GM21786 (cell line): ENCODE measurements around the gene OPRD1.
"Not testable (repeated sequence)": the region's sequence is repeated elsewhere in the genome, so short reads cannot be mapped to it uniquely, and the experiment has no call there.

Experiments used
- ATAC-seq: cut with Tn5 transposase; IDR thresholded peaks from one replicate; pipeline ENCODE4 v1.9.1; 2021; ENCODE audit not compliant: unreplicated experiment

The OPRD1 gene

DNA sequence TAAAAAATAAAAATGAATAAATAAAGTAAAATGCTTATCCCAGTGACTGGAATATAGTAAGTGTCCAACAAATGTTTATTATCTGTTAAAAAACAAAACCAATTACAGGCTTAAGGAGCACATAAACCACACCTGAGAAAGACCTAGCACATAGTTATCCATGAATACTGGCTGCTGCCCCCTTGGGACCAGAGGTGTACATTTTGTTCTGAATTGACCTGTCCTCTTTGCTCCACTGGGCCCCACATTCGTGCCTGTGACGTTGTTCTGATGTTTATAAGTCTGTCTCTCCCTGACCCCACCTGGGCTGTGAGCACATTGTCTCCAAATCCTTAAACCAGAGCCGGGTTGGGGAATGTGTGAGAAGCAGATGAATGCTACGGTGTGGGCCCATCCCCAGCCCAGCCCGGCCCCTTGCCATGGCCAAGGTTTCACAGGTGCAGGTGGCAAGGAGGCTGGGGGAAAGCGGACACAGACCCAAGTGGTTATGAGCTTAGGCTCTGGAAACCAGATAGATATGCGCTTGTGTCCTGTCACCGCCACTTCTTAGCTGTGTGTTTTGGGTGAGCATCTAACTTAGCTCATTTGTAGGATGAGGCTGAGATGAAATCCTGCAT, 29.1 kb downstream of the OPRD1 start:
- ATAC-seq = no peak

DNA sequence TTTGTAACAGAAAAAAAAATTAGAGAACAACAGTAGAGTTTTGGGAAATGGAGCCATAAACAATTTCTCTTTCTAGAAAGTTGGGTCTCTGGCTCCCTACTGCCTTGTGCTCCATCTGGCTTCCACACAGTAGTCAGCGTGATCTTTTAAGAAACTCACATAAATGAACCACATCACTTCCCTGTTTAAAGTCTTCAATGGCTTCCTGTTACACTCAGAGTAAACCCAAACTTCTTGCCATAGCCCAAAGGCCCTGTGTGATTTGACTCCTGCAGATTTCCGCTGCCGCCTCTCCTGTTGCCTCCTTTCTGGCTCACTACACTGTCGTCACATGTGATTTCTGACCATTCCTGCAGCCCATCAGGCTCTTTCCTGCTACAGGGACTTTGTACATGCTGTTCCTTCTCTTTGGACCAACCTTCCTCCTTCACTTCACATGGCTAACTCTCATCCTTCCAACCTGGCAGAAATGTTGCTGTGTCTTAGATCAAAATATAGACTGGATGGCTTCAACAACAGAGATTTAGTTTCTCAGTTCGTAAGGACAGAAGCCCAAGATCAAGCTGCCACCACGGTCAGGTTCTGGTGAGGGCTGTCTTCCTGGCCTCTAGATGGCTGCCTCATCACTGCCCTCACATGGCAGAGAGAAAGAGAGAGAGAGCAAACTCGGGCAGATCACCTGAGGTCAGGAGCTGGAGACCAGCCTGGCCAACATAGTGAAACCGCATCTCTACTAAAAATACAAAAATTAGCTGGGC, 34.0 kb downstream of the OPRD1 start:
- ATAC-seq = no peak

DNA sequence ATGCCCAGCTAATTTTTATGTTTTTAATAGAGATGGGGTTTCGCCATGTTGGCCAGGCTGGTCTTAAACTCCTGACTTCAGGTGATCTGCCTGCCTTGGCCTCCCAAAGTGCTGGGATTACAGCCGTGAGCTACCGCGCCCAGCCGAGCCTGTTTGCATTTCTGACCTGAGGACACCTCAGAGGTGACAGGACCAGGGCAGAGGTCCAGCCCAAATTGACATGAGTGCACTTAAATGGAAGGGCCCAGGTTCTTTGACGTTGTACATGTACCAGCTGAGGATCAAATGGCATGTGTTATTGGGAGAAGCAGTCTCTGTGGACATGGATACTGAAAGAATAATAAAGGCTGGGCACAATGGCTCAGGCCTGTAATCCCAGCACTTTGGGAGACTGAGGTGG, 35.2 kb downstream of the OPRD1 start:
- ATAC-seq = not testable (repeated sequence)

DNA sequence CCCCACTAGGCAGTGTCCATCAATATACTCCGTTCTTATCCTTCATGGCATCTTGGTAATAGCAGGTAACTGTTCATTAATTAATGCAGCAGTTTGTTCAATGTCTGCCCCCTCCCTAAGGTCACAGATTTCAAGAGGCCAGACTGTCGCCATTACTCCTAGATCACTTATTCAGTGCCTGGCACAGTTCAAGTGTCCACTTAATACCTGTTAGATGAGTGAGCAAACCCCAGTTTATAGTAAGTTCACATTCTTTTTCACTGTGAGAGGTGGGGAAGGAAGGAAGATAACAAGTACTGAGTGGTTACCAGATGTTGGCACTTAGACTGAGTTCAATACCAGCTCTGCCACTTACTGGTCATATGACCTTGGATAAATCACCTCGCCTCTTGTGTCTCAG, 36.4 kb downstream of the OPRD1 start:
- no peak for ATAC-seq

DNA sequence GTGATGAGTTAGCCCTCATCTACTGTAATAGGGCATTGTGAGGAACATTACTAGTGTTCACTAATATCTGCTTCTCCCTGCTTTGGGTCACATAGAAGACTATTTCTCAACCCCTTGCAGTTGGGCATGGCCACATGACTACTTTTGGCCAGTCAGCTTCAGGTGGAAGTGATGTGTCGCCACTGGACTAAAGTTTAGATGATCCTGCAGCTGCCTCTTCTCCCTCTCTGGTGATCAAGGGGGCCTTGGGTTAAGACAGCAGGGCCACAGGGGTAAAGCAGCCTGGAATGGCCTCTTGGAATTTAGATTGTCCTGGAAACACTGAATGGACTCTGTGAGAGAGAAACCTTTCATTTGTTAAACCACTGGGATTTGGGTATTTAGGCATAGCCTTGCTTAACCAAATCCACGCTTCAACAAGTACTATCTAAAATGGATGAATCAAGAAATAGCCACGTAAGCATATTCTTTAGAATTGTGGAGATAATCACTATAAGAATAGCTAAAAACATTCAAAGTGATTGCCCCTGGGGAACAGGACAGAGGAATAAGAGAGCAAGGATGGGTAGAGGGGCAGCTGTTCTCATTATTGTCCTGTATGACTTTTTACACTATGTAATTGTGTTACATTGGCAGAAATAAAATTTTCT, 41.2 kb downstream of the OPRD1 start:
- ATAC-seq = no peak

DNA sequence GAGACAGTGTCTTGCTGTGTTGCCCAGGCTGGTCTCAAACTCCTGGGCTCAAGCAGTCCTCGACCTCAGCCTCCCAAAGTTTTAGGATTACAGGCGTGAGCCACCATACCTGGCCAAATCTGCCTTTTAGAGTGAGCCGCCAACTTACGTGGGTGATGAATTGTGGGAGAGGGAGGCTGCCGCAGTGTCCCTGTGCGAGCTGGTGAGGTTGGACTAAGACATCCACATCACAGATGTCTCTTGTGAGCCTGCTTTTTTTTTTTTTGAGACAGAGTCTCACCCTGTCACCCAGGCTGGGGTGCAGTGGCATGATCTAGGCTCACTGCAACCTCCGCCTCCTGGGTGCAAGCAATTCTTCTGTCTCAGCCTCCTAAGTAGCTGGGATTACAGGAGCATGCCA, 42.4 kb downstream of the OPRD1 start:
- ATAC-seq = not testable (repeated sequence)

DNA sequence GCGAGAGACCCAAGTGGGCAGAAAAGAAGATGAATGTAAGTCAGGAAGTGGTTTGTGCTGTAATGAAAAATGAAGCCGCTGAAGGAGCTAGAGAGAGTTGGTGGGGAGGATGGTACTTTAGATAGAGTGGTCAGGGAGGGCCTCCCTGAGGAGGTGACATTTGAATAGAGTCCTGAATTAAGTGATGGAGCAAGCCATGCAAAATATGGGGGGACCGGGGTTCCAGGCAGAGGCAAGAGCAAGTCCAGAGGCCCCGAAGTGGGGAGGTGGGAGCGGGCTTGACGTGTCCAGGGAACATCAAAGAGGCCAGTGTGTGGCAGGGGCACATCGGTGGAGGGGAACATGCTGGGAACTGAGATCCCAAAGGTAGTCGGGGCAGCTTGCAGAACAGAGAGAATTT, 43.1 kb downstream of the OPRD1 start:
- ATAC-seq = no peak

DNA sequence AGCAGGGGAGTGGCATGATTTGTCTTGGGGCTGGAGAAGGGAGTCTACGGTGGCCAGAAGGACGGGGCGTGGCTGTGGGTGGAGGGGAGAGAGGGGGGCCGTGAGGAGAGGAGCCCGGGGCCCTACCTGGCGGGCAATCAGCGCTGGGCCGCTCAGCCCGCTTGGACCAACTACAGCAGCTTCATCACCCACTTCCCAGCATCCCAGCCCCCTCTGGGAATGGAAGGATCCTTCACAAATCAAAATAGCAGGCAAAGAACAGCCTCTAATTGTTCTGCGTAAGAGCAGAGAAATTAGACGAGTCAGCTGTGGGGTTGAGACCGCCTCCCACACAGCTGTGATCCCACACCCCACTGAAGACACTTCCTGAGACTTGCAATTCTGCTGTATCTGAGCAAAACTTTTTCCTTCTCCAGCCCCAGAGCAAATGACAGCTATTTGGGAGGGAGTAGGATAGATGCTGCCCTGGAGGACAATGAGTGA, 43.5 kb downstream of the OPRD1 start:
- ATAC-seq = no peak

DNA sequence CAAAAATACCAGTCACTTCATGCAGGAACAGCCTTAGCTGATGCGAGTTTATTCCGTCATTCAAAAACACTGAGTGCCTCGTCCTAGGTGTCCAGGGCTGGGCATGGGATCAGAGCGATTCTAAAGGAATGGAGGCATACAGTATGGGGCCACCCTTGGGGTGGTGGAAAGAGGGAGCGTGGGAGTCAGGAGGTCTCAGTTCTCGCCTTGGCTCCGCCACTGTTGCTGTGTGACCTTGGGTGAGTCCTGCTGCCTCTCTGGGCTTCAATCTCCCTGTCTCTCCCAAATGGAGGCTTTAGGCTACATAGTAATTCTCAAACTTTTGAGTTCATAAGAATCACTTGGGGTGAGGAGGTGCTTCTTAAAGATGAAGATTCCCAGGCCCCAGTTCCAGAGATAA, 44.0 kb downstream of the OPRD1 start:
- ATAC-seq = no peak

DNA sequence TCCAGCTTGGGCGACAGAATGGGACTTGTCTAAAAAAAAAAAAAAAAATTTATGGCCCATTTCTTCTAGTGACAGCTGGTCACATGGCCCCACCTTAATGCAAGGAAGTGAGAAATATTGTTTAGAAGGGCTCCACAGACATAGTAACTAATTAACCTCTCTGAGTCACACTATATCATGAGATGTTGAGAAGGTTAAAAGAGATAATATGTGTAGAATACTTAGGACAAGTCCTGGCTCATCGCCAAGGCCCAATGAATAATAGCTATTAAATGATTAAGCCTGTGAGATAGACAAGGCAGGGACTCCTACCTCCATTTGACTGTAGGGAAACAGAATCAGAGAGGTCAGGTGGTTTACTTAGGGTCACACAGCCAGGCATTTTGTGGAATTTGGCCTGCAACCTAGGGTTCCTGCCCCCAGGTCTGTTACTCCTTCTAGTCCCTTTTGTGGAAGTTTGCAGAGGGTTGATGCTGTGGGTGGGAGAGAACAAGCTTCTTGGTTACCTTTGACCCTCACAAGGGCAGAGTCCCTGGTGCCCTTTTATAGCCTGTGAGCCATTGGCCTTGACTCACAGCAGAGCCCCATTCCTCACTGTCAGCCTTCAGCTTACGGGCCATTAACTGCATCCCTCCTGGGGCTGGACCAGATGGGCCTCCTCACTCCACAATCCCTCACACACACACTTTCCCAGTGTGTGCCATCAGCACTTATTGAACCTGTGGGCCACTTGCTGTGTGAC, 48.5 kb downstream of the OPRD1 start:
- ATAC-seq = no peak

DNA sequence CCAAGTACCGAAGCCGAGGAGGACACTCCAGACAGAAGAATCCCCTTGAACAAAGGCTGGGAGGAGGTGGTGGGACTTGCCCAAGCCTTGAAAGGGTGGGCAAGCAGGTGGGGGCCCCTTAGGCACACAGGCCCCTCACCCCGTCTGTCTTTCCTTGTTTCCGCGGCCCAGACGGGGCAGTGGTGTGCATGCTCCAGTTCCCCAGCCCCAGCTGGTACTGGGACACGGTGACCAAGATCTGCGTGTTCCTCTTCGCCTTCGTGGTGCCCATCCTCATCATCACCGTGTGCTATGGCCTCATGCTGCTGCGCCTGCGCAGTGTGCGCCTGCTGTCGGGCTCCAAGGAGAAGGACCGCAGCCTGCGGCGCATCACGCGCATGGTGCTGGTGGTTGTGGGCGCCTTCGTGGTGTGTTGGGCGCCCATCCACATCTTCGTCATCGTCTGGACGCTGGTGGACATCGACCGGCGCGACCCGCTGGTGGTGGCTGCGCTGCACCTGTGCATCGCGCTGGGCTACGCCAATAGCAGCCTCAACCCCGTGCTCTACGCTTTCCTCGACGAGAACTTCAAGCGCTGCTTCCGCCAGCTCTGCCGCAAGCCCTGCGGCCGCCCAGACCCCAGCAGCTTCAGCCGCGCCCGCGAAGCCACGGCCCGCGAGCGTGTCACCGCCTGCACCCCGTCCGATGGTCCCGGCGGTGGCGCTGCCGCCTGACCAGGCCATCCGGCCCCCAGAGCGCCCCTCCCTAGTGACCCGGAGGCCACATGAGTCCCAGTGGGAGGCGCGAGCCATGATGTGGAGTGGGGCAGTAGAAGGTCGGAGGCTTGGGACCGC, 50.8 kb downstream of the OPRD1 start:
- no peak for ATAC-seq

DNA sequence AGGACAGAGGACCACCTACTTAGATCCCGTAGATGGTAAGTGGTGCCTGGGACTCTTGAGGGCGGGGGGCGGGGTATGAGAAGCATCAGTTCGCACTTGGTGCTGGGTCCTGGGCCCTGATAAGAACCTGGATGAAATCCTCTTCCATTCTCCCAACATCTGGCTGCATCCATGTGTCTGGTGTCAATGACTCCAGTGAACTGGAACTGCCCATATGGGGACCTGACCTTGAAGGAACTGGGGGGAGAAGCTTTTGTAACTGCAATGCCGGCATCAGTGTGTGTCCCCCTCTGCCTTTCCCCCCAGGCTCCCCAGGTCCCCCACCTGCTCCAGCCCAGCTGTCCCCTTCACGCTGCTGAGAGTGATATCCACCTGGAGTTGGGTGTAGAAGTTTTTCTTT, 52.7 kb downstream of the OPRD1 start:
- no peak for ATAC-seq

DNA sequence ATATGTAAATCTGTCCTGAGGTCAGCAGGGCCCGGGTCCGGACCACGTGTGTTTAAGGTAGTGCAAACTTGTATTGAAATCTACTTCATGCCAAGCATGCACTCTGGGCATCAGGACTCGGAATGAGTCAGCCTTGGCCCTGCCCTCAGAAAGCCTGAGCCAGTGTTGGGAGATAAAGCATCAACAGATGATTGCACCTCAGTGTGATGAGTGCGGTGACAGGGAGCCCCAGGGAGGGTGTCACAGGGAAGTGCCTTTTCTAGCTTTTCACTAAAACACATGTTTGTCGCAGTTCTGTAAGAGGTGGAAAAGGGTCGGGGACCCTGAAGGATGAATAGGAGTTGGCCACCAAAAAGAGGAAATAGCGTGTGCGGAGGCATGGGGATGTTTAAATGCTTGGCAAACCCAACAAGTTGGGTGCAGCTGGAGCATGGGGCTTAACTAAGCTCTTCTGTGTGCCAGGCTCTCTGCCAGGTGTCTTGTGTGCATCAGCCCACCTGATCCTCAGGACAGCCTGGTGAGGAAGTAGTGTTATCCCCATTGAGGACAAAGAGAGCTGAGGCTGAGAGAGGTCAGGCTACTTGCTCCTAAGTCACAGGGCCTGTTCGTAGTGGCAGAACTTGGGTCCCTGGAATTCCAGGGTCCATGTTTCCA, 54.2 kb downstream of the OPRD1 start:
- no peak for ATAC-seq

DNA sequence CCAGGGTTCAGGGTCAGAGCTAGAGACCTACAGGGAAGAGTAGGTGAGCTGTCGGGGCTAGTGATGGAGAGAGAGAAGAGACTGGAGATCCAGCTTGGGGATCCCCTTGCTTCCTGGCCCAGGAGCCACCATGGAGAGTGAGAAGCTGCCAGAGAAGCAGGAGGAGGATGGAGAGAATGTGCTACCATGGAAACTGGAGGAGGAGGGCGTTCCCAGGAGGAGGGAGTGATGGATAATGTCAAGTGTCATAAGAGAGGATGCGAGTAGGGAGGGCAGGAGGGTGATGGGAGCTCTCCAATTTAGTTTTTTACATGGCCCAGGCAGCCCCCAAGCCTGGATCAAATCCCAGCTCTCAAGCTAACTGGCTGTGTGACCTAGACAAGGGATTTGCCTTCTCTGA, 55.9 kb downstream of the OPRD1 start:
- no peak for ATAC-seq

DNA sequence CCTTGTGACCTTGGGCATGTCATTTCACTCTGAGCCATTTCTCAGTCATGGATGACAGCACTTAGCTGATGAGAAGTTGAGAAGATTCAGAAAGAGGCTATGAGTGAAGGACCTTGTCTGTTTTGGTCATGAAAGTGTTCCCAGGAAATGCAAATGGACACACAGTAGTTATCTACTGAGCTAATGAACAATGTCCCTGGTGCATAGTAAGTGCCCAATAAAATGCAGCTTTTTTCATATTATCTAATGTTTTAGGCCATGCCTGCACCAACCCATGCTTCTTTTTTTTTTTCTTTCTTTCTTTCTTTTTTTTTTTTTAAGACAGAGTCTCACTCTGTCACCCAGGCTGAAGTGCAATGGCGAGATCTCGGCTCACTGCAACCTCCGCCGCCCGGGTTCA, 58.0 kb downstream of the OPRD1 start:
- no peak for ATAC-seq

DNA sequence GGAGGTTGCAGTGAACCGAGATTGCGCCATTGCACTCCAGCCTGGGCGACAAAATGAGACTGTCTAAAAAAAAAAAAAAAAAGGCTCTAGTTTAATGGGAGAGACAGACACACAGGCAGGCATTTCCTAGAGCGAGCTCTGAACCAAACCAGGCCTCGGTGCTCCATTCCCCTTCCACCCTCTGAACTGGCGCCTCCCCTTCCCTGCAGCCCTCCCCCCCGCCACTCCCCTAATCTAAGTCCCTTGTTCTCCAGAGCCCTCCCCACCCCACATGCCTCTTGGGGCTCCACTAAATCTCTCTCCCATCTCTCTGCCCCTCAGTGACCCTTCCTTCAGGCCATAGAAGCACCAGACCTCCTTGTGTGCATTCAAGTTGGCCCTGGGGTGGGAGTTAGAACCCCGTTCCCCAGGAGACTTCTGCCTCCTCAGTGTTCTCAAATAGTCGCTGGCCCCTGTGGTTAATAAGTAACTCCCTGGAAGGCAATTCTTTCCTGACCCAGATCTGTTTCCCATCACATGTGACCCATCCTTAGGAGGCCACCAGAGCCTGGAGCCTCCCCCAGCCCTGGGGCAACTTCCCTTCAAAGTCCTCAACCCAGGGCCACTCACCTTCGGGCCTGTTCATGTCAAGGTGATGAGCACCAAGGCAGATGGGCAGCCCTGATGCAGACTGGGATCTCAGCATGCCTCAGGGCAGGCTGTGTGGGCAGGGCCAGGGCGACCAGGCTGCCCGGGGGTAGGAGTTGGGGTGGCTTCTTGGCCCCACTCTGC, 59.8 kb downstream of the OPRD1 start:
- ATAC-seq = no peak

DNA sequence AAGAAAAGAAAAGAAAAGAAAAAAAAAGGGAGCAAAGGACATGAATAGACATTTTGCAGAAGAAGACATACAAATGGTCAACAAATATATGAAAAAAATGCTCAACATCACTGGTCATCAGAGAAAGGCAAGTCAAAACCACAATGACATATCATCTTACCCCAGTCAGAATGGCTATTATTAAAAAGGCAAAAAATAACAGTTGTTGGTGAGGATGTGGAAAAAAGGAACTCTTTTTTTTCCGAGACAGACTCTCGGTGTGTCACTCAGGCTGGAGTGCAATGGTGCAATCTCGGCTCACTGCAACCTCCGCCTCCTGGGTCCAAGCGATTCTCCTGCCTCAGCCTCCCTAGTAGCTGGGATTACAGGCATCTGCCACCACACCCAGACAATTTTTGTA, 63.2 kb downstream of the OPRD1 start:
- ATAC-seq = not testable (repeated sequence)

DNA sequence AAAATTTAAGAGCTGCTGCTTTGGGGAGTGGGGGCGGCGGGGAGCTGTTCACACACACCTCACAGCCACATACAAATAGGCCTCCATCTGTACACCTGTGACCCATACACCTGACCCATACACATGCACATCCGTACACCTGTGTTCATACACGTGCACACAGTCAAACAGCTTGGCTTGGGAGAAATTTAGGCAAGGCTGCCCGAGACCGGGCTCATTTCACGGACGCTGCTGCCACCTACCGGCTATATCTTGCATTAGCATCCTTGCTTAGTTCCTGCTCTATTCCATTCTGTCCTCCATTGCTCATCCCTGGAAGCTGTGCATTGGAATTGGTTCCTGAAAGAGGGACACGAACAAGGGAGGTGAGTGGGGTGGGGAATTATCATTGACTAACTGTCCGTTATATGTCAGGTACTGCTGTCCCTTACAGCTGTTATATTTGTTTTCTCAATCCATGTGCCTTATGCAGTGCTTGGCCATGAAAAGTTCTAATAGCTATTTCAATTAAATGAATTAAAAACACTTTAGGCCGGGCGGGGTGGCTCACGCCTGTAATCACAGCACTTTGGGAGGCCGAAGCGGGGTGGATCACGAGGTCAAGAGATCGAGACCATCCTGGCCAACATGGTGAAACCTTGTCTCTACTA, 65.3 kb downstream of the OPRD1 start:
- ATAC-seq = no peak

DNA sequence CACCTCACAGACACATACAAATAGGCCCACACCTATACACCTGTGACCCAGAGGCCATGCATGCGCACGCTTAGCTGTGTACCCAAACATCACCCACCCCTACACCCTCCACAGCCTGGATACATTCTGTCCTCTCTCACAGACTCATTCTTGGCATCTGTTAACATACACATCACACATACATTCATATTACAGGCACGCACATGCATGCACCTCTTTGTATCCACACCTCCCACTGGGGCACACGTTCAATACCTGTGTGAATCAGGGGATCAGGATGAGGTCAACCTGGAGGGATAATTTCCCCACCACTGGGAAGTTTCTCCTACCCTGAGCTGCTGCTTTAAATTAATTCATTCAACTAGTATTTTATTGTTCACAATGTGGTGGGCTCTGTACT, 66.8 kb downstream of the OPRD1 start:
- no peak for ATAC-seq
